Stomach (tissue), 4 donors: ENCODE measurements around the gene FBXO45.

ENCODE experiments used
- POLR2A ChIP-seq, 4 donors: fragments of 450-650 bp; IDR thresholded peaks; one replicate each; pipeline ENCODE4 v1.6.1; 2016; ENCODE audit warnings: antibody characterized with exemption in 4 of 4, control low read depth in 2 of 4, mild to moderate bottlenecking in 1 of 4, moderate library complexity in 1 of 4
- POLR2AphosphoS5 ChIP-seq, 3 donors: sonication (generic); formaldehyde crosslinking; IDR thresholded peaks; one replicate each; pipeline ENCODE4 v1.6.1; 2016; ENCODE audit warnings: antibody characterized with exemption in 3 of 3
- TF ChIP-seq, protein P1 (sequence below), 7 experiments: fragments of 450-650 bp in 4 of 7; fragments of 200-600 bp in 3 of 7; sonication (generic) in 3 of 7; IDR thresholded peaks; one replicate each; pipeline ENCODE4 v1.5.1; 2016 to 2019; ENCODE audit warnings: antibody characterized with exemption in 7 of 7, control low read depth in 2 of 7, mild to moderate bottlenecking in 1 of 7

GRCh38 chr3:196528639-196529233, 39.7 kb upstream of the FBXO45 start:
- TF ChIP-seq, protein P1, sequence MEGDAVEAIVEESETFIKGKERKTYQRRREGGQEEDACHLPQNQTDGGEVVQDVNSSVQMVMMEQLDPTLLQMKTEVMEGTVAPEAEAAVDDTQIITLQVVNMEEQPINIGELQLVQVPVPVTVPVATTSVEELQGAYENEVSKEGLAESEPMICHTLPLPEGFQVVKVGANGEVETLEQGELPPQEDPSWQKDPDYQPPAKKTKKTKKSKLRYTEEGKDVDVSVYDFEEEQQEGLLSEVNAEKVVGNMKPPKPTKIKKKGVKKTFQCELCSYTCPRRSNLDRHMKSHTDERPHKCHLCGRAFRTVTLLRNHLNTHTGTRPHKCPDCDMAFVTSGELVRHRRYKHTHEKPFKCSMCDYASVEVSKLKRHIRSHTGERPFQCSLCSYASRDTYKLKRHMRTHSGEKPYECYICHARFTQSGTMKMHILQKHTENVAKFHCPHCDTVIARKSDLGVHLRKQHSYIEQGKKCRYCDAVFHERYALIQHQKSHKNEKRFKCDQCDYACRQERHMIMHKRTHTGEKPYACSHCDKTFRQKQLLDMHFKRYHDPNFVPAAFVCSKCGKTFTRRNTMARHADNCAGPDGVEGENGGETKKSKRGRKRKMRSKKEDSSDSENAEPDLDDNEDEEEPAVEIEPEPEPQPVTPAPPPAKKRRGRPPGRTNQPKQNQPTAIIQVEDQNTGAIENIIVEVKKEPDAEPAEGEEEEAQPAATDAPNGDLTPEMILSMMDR (IDR thresholded peaks at IDR 0.05) = peak in 4 of 7 experiments; percentile 22 to 75 (median 68)
- TF ChIP-seq POLR2AphosphoS5 (IDR thresholded peaks at IDR 0.05) (no peak), POLR2A (IDR thresholded peaks at IDR 0.05) (no peak)
